ENCODE data around the gene BTBD9.

DNA sequence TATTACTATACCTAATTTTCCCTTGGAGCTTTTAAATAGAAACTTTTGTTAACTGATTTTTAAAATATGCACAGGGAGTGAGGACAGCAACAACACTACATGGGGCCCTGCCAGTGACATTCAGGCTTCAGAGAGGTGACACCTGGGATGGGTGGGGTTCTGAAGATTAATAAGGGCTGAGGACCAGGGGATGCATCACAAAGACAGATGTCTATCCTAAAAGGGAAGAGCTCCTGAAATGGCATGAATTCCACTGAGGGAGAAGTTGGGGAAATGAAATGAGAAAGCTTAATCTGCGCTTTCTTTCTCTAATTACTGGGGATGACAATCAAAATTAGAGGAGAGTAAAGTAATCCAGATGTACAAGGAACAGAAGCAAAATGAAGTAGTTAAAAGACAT lies 162.8 kb downstream of the BTBD9 start:
- TF ChIP-seq EZH2 (IDR thresholded peaks at IDR 0.05; ENCODE audit: insufficient read depth, poor library complexity, severe bottlenecking) (no peak), EZH2phosphoT487 (IDR thresholded peaks at IDR 0.05; ENCODE audit: insufficient read depth, low read depth) (no peak)

Data from GM23248 (cell line).